H1 (cell line): Measurements from ENCODE around the gene SIGLEC11. TPM values are rescaled to one million over a fixed set of nuclear protein-coding genes. Genes with fewer than 3 reads are reported as not detected.

Experiments used
- CTCF ChIA-PET: fragments of 300-600 bp; sonication (Branson Sonifier 250); formaldehyde crosslinking; loops from one replicate; lab custom pipeline; 2021; ENCODE audit not compliant: partially characterized antibody; lab: Charles Lee
- POLR2A ChIA-PET: fragments of 300-600 bp; sonication (Branson Sonifier 250); formaldehyde crosslinking; loops from one replicate; lab custom pipeline; 2021; ENCODE audit warnings: inconsistent platforms; ENCODE audit not compliant: partially characterized antibody; lab: Charles Lee
- DNase-seq, 2 experiments: peaks; one replicate each; pipeline versions ENCODE4 v3.0.0 to v3.0.0-alpha.2; 2010 to 2022; ENCODE audit warnings: low spot score in 2 of 2, low read depth in 1 of 2, mixed read lengths in 1 of 2
- FAIRE-seq: peaks from 2 replicates; lab custom pipeline; 2011; peaks lifted over from hg19 to GRCh38; lab: Jason Lieb, UNC
- H2AFZ ChIP-seq: 2 replicates; pipeline ENCODE4 v1.8.1; 2012; ENCODE audit warnings: low read length, inconsistent platforms
- H2AK5ac ChIP-seq: 2 replicates; pipeline ENCODE4 v1.6.1; 2013; ENCODE audit warnings: low read depth, low read length
- H2BK120ac ChIP-seq: replicated peaks from 2 replicates; pipeline ENCODE3; 2013; ENCODE audit warnings: low read depth, low read length, inconsistent platforms
- H2BK12ac ChIP-seq: 2 replicates; pipeline ENCODE4 v1.6.1; 2013; ENCODE audit warnings: low read depth, low read length
- H2BK15ac ChIP-seq: 2 replicates; pipeline ENCODE4 v1.6.1; 2013; ENCODE audit warnings: low read length
- H2BK20ac ChIP-seq: 2 replicates; pipeline ENCODE4 v1.6.1; 2013; ENCODE audit warnings: low read length
- H2BK5ac ChIP-seq: 2 replicates; pipeline ENCODE4 v1.6.1; 2013; ENCODE audit warnings: low read depth, low read length
- H3K14ac ChIP-seq: 2 replicates; pipeline ENCODE4 v1.6.1; 2013; ENCODE audit warnings: inconsistent platforms; ENCODE audit not compliant: insufficient read length
- H3K18ac ChIP-seq: 2 replicates; pipeline ENCODE4 v1.6.1; 2013; ENCODE audit warnings: low read length; ENCODE audit errors: extremely low read depth
- H3K23ac ChIP-seq: 2 replicates; pipeline ENCODE4 v1.6.1; 2013; ENCODE audit warnings: inconsistent platforms; ENCODE audit not compliant: insufficient read length
- H3K23me2 ChIP-seq: 2 replicates; pipeline ENCODE4 v1.6.1; 2013; ENCODE audit warnings: low read depth, low read length
- H3K27ac ChIP-seq: 2 replicates; pipeline ENCODE4 v1.6.1; 2011; ENCODE audit warnings: low read depth, low read length, inconsistent platforms
- H3K27me3 ChIP-seq, 4 experiments: replicated peaks in 1 of 4; 1 replicate in 1 of 4; 2 replicates in 3 of 4; pipeline versions ENCODE4 v1.6.1 to v1.8.1; 2011 to 2013; ENCODE audit warnings: low read length in 3 of 4, mild to moderate bottlenecking in 3 of 4, inconsistent platforms in 2 of 4, mixed read lengths in 2 of 4, moderate library complexity in 1 of 4; ENCODE audit not compliant: control insufficient read depth in 3 of 4, insufficient read depth in 3 of 4; ENCODE audit errors: extremely low read depth in 1 of 4
- H3K36me3 ChIP-seq, 4 experiments: 2 replicates each; pipeline versions ENCODE4 v1.6.1 to v1.8.1; 2011 to 2013; ENCODE audit warnings: mild to moderate bottlenecking in 4 of 4, low read length in 3 of 4, moderate library complexity in 2 of 4, control low read depth in 1 of 4, inconsistent platforms in 1 of 4; ENCODE audit not compliant: insufficient read depth in 4 of 4, control insufficient read depth in 2 of 4
- H3K4ac ChIP-seq: replicated peaks from 2 replicates; pipeline ENCODE3; 2013; ENCODE audit warnings: low read length, low read depth, mixed read lengths, inconsistent platforms; ENCODE audit not compliant: insufficient read length
- H3K4me1 ChIP-seq, 4 experiments: replicated peaks in 1 of 4; 1 replicate in 1 of 4; 2 replicates in 3 of 4; pipeline versions ENCODE4 v1.6.1 to v1.8.1; 2011 to 2013; ENCODE audit warnings: low read length in 3 of 4, inconsistent platforms in 2 of 4, mixed read lengths in 1 of 4; ENCODE audit not compliant: insufficient read depth in 4 of 4, control insufficient read depth in 3 of 4
- H3K4me2 ChIP-seq, 2 experiments: 2 replicates each; pipeline versions ENCODE4 v1.6.1 to v1.8.1; 2011 to 2013; ENCODE audit warnings: low read depth in 2 of 2, low read length in 2 of 2, control low read depth in 1 of 2, inconsistent platforms in 1 of 2, mild to moderate bottlenecking in 1 of 2; ENCODE audit not compliant: insufficient read depth in 1 of 2
- H3K4me3 ChIP-seq, 4 experiments: fragments of 200-600, 300-600 bp in 1 of 4; sonication (generic), shearing (Covaris generic), sonication (Bioruptor Twin) in 1 of 4; 2 replicates each; pipeline versions ENCODE4 v1.5.1 to v1.8.1; 2011 to 2016; ENCODE audit warnings: low read length in 4 of 4, low read depth in 3 of 4, control low read depth in 2 of 4, inconsistent platforms in 2 of 4, mild to moderate bottlenecking in 2 of 4, mixed read lengths in 1 of 4, moderate library complexity in 1 of 4; ENCODE audit not compliant: insufficient read depth in 2 of 4; ENCODE audit errors: extremely low read depth in 1 of 4
- H3K56ac ChIP-seq: replicated peaks from 2 replicates; pipeline ENCODE3; 2013; ENCODE audit warnings: low read depth, mild to moderate bottlenecking, mixed read lengths, low read length, inconsistent platforms; ENCODE audit not compliant: insufficient read length
- H3K79me1 ChIP-seq: 2 replicates; pipeline ENCODE4 v1.6.1; 2013; ENCODE audit warnings: low read depth, low read length, control low read depth
- H3K79me2 ChIP-seq, 2 experiments: 2 replicates each; pipeline versions ENCODE4 v1.6.1 to v1.8.1; 2012 to 2013; ENCODE audit warnings: low read length in 2 of 2, mild to moderate bottlenecking in 2 of 2, inconsistent platforms in 1 of 2; ENCODE audit not compliant: insufficient read depth in 2 of 2, control insufficient read depth in 1 of 2
- H3K9ac ChIP-seq, 4 experiments: replicated peaks in 1 of 4; 1 replicate in 1 of 4; 2 replicates in 3 of 4; pipeline versions ENCODE4 v1.6.1 to v1.8.1; 2011 to 2013; ENCODE audit warnings: low read depth in 3 of 4, low read length in 3 of 4, control low read depth in 2 of 4, mild to moderate bottlenecking in 2 of 4, moderate library complexity in 2 of 4, inconsistent platforms in 1 of 4; ENCODE audit errors: extremely low read depth in 1 of 4
- H3K9me3 ChIP-seq, 2 experiments: 2 replicates each; pipeline versions ENCODE4 v1.6.1 to v1.8.1; 2012 to 2013; ENCODE audit warnings: mild to moderate bottlenecking in 2 of 2, moderate library complexity in 2 of 2, control low read depth in 1 of 2, inconsistent platforms in 1 of 2, low read depth in 1 of 2, low read length in 1 of 2, mixed read lengths in 1 of 2; ENCODE audit not compliant: insufficient read depth in 2 of 2
- H4K20me1 ChIP-seq, 2 experiments: replicated peaks in 1 of 2; 2 replicates each; pipeline versions ENCODE3 to v1.8.1; 2011 to 2013; ENCODE audit warnings: inconsistent platforms in 2 of 2, low read length in 2 of 2, mild to moderate bottlenecking in 1 of 2; ENCODE audit not compliant: insufficient read depth in 2 of 2, control insufficient read depth in 1 of 2
- H4K5ac ChIP-seq: 2 replicates; pipeline ENCODE4 v1.6.1; 2013; ENCODE audit warnings: low read length, low read depth, mixed read lengths, inconsistent platforms; ENCODE audit not compliant: insufficient read length
- H4K8ac ChIP-seq: 2 replicates; pipeline ENCODE4 v1.8.0; 2013; ENCODE audit warnings: mild to moderate bottlenecking, moderate library complexity, low read length, inconsistent platforms; ENCODE audit not compliant: insufficient read depth; ENCODE audit errors: extremely low read depth
- H4K91ac ChIP-seq: replicated peaks from 2 replicates; pipeline ENCODE3; 2013; ENCODE audit warnings: low read length, mixed read lengths, inconsistent platforms; ENCODE audit not compliant: insufficient read length
- CBX5 ChIP-seq: fragments of 300-800, 300-1000 bp; sonication (generic); IDR thresholded peaks from 2 replicates; pipeline ENCODE4 v1.7.1; 2016; ENCODE audit warnings: antibody characterized with exemption, low read length, low read depth
- CEBPB ChIP-seq: IDR thresholded peaks from 2 replicates; pipeline ENCODE4 v1.6.1; 2012; ENCODE audit warnings: low read depth, low read length
- CHD1 ChIP-seq: IDR thresholded peaks from 2 replicates; pipeline ENCODE4 v1.6.1; 2012; ENCODE audit warnings: low read depth, low read length, improper control_type of control experiment
- EGR1 ChIP-seq: IDR thresholded peaks from 2 replicates; pipeline ENCODE4 v1.6.1; 2011; ENCODE audit warnings: low read depth, low read length, borderline replicate concordance
- GTF2F1 ChIP-seq: IDR thresholded peaks from 2 replicates; pipeline ENCODE4 v1.6.1; 2012; ENCODE audit warnings: low read depth, low read length, improper control_type of control experiment, borderline replicate concordance
- PHF8 ChIP-seq: fragments of 200-600 bp; sonication (generic); conservative IDR thresholded peaks from 2 replicates; pipeline ENCODE4 v1.7.1; 2012; ENCODE audit warnings: low read depth, mild to moderate bottlenecking, inconsistent platforms, low read length, moderate library complexity
- POU5F1 ChIP-seq: IDR thresholded peaks from 2 replicates; pipeline ENCODE4 v1.6.1; 2011; ENCODE audit warnings: low read depth, mild to moderate bottlenecking, low read length, moderate library complexity
- SIRT6 ChIP-seq: IDR thresholded peaks from one replicate; pipeline ENCODE4 v1.7.1; 2012; ENCODE audit warnings: low read length, inconsistent platforms
- WGBS, 2 experiments: shearing (Covaris generic) in 1 of 2; methylation state at CpG; one replicate each; pipeline versions ENCODE4 v1.1.6 to v1.1.7; 2013 to 2015; ENCODE audit warnings: low lambda C conversion rate in 2 of 2, mixed read lengths in 2 of 2, inconsistent platforms in 1 of 2, low coverage in 1 of 2, missing lambda C conversion rate in 1 of 2; ENCODE audit not compliant: insufficient replicate concordance in 2 of 2, insufficient coverage in 1 of 2, insufficient read length in 1 of 2; ENCODE audit errors: extremely low coverage in 1 of 2, missing lambda C conversion rate in 1 of 2; 5-methylcytosine and 5-hydroxymethylcytosine counted together
- polyA plus RNA-seq, 7 experiments: library from polyadenylated mRNA; depleted of rRNA in 3 of 7; stranded (reverse) in 5 of 7; unstranded in 2 of 7; fragments of >200 nt in 5 of 7; fragments of 200-250 nt in 2 of 7; gene quantifications; 1 replicate in 5 of 7; 2 replicates in 1 of 7; 4 replicates in 1 of 7; pipeline versions ENCODE4 v1.2.1 to v1.2.3, GENCODE V29; 2011 to 2013; ENCODE audit warnings: missing spikeins in 2 of 7, mixed read lengths in 2 of 7
- total RNA-seq: library from RNA; stranded (reverse); fragmentation: NEBNext Ultra II Directional; extraction: Animal tissue kit (Norgen Biotek cat#: 25700); gene quantifications from 2 replicates; pipeline ENCODE4 v1.2.1, GENCODE V29; 2021
- TF ChIP-seq, protein P1 (sequence below): IDR thresholded peaks from 2 replicates; pipeline ENCODE4 v1.6.1; 2011; ENCODE audit warnings: low read length, improper control_type of control experiment

The SIGLEC11 gene
- total and polyA plus RNA-seq, 2 of the 8 experiments (the other 6 are each of a cell fraction or from before 2014, with no cell fraction given) = 0.18 TPM; not detected in 1

DNA sequence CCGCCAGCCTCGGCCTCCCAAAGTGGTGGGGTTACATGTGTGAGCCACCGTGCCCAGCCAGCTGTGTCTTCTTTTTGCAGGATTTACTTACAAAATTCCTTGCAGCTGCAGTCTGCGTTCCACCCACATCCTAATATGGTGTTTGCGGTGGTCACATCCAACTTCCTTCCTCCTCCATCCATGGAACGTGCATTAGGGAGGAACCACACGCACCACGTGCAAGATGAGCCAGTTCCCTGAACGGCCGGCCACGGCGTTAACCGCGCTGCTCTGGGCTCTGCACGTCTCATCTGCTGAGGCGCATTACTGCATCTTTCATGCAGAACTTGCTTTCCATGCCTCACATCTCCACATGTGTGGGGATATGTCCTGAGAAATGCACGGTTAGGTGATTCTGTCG, 13.0 kb upstream of the SIGLEC11 start:
- Histone ChIP-seq H3K4me3 (no peak overlapping the region), H2BK5ac (peak overlapping the region; percentile 10; the same call in 1 of the 2 replicates), H2BK12ac (no peak overlapping the region), H2AK5ac (no peak overlapping the region), H2BK15ac (no peak overlapping the region), H3K56ac (no peak overlapping the region), H3K9ac (no peak overlapping the region), H3K9me3 (no peaks in the 10 kb centered on the region), H4K91ac (no peak overlapping the region), H4K20me1 (peaks cover 0 to 2% of the 10 kb centered on the region in 2 experiments), H3K4me1 (no peaks in the 10 kb centered on the region; a peak in 1 of 7 replicates)
- CTCF ChIA-PET = interaction anchor here (16.2 kb wide), 1 partner anchor 35 kb away, joined by 231 read pairs; no protein-coding TSS in a partner anchor
- no peak for FAIRE-seq
- DNase-seq = no peak
- TF ChIP-seq CBX5 (no peak), PHF8 (no peak), GTF2F1 (no peak), CEBPB (no peak), SIRT6 (no peak), POU5F1 (no peak), CHD1 (no peak), EGR1 (no peak)
- TF ChIP-seq, protein P1, sequence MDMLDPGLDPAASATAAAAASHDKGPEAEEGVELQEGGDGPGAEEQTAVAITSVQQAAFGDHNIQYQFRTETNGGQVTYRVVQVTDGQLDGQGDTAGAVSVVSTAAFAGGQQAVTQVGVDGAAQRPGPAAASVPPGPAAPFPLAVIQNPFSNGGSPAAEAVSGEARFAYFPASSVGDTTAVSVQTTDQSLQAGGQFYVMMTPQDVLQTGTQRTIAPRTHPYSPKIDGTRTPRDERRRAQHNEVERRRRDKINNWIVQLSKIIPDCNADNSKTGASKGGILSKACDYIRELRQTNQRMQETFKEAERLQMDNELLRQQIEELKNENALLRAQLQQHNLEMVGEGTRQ = no peak
- TF ChIP-seq, all 59 proteins: peak for 0
- Histone ChIP-seq H3K79me2 (no peaks in the 10 kb centered on the region), H3K36me3 (no peaks in the 10 kb centered on the region), H3K14ac (no peak overlapping the region), H2BK120ac (no peak overlapping the region), H4K8ac (no peak overlapping the region), H3K79me1 (no peaks in the 10 kb centered on the region), H2AFZ (no peak overlapping the region), H3K4me2 (no peak overlapping the region), H3K18ac (no peak overlapping the region), H3K27me3 (no peaks in the 10 kb centered on the region), H3K23me2 (no peaks in the 10 kb centered on the region), H4K5ac (no peak overlapping the region), H3K27ac (no peak overlapping the region), H2BK20ac (no peak overlapping the region), H3K4ac (no peak overlapping the region), H3K23ac (no peak overlapping the region)
- POLR2A ChIA-PET = interaction anchor here (0.7 kb wide), 1 partner anchor 41 kb away, joined by 5 read pairs; no protein-coding TSS in a partner anchor
- 93% methylated on average over 18 of the region's 18 CpGs; no CpG with 5 or more reads in 1 of the 2 experiments for WGBS, 2 experiments
